HG03025 (cell line): ENCODE results near the gene STEAP1B.

Experiments used
- ATAC-seq: cut with Tn5 transposase; IDR thresholded peaks from one replicate; pipeline ENCODE4 v1.9.1; 2021; ENCODE audit warnings: mild to moderate bottlenecking, moderate library complexity; ENCODE audit not compliant: unreplicated experiment, low FRiP score

The STEAP1B gene

DNA sequence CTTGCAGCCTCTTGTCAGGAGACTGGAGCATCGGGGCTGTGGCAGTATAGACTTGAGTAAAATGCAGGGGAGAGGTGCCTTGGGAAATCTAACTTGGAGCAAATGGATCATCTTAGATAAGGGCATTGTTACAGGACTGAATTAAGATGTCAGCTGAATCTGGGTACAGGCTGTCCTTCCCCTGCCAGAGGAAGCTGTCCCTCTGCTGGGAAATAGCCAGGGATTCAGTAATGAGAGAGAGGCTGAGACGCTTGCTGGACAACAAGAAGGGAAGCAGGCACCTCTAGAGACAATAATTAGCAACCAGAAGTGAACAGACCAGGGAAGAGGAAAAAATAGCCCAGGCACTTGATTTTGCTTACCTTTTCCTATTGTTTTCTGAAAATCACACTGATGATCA lies 122.3 kb downstream of the STEAP1B start:
- ATAC-seq = no peak

DNA sequence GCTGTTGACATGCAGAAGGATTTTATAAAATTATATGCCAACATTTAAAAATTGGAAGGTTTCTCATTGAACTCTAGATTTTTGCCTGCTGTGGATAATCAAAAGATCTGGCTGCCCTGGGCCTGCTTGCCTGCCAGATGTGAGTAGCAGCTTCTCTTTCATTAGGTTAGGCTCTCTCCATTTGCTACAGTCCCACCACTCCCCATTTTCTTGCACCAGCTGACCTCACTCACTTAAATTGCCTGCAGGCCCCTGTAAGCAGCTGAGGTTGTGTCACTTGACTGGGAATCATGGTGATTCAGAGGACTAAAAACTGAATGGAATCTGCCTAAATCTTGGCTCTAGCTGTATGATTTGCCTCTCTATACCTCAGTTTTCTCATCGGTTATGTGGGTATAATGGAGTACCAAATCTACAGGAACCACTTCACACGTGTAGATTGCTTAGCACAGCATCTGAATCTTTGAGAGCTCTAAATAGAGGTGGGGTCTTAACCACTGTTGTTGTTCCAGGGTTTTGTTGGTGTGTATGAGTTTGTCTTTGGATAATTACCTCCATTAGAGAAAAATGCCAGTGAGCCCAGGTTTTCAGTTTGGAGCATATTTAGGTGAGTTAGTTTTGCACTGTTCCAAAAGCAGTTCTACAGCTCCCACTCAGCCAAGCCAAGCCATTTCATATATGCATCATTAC lies 124.5 kb downstream of the STEAP1B start:
- ATAC-seq = no peak

DNA sequence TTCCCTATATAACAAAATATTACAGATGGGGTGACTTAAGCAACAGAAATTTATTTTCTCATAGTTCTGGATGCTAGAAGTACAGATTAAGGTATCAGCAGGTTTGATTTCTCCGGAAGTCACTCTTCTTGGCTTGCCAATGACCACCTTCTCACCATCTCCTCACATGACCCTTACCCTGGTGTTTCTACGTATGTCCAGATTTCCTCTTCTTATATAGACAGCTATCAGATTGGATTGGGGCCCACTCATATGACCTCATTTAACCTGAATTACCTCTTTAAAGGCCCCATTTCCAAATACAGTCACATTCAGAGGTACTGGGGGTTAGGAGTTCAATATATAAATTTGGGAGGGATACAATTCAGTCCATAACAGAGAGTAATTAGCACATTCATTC lies 126.1 kb downstream of the STEAP1B start:
- no peak for ATAC-seq

DNA sequence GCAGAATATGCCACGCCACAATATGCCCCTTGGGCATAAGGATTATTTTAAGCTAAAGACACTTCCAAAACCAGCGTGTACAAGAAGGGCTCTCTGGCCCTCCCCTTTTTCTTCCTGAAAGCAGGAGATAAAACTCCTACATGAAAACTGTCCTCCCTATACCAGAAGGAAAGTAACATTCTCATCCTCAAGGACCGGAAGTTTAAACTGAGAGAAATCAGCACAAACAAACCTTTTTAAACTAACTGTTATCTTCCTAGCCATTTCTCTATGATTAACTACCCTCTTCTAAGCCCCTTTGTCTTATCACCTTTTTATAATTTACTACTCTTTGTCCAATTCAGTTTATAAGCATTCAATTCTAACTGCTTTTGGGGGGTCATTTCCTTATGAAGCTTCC lies 126.6 kb downstream of the STEAP1B start:
- ATAC-seq = no peak

DNA sequence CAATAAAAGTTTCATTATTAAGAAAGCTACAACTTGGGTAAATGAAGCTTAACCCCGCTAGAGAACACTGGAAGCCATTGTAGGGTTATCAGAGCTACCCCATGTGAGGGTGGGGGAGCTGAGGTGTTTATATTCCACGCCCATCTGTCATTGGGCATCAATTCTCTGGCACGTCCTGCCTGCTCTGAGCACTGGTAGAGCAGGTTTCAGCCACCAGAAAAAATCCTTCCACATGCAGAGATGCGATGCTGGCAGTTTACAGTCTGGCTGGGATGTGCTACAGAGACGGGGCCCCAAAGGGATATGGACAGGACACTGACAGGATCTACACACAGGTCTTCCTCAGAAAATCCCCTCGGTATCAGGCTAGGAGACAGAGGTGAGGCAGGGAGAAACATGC lies 127.1 kb downstream of the STEAP1B start:
- ATAC-seq = no peak

DNA sequence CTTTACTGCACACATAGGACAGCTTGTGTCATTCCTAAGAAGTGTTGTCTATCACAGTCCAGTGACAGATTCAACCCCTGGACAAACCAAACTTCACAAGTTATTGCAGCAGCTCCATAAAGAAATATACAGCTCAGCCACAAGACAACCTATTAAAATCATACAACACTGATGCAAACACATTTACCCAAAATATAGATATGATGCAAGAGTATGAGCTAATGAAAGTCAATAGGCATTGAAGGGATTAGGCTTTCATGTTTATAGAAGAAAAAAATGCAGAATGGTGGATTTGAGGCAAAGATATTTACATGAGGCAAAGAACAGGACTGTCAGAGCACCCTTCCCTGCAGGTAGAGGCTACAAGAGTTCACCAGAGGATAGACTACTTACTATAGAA lies 128.1 kb downstream of the STEAP1B start:
- ATAC-seq = no peak
